Spinal cord (tissue), 10 donors: ENCODE measurements around the gene TAOK1. TPM values are rescaled to one million over a fixed set of nuclear protein-coding genes. Genes with fewer than 3 reads are reported as not detected.
A peak's percentile ranks its signal among the peaks of the same experiment; 100 is the strongest.
"Not testable (repeated sequence)": the region's sequence is repeated elsewhere in the genome, so short reads cannot be mapped to it uniquely, and the experiment has no call there.

ENCODE experiments used
- DNase-seq, 6 donors: peaks; one replicate each; pipeline versions ENCODE4 v3.0.0 to v3.0.0-alpha.2; 2013 to 2015; ENCODE audit warnings: low spot score in 6 of 6, low read depth in 4 of 6
- H3K27ac ChIP-seq: one replicate; pipeline ENCODE4 v1.5.1; 2013; ENCODE audit warnings: low read depth, low read length, control low read depth
- H3K27me3 ChIP-seq: one replicate; pipeline ENCODE4 v1.6.1; 2013; ENCODE audit warnings: low read length; ENCODE audit not compliant: control insufficient read depth, insufficient read depth
- H3K36me3 ChIP-seq: one replicate; pipeline ENCODE4 v1.6.1; 2013; ENCODE audit warnings: low read length; ENCODE audit not compliant: control insufficient read depth, insufficient read depth
- H3K4me1 ChIP-seq: one replicate; pipeline ENCODE4 v1.6.1; 2013; ENCODE audit warnings: low read length; ENCODE audit not compliant: control insufficient read depth, insufficient read depth
- H3K4me3 ChIP-seq: one replicate; pipeline ENCODE4 v1.5.1; 2013; ENCODE audit warnings: low read depth, low read length, control low read depth
- H3K9me3 ChIP-seq: one replicate; pipeline ENCODE4 v1.6.1; 2013; ENCODE audit warnings: low read length; ENCODE audit not compliant: control insufficient read depth, insufficient read depth
- WGBS: methylation state at CpG from one replicate; pipeline ENCODE4 v1.1.5; 2013; ENCODE audit warnings: missing lambda C conversion rate; ENCODE audit not compliant: insufficient coverage; 5-methylcytosine and 5-hydroxymethylcytosine counted together
- polyA plus RNA-seq, 2 donors: library from polyadenylated mRNA; unstranded; fragments of 120-200 nt; gene quantifications; one replicate each; pipeline ENCODE4 v1.2.1, GENCODE V29; 2013; ENCODE audit not compliant: insufficient read length in 2 of 2
- total RNA-seq, 2 donors: library from RNA; depleted of rRNA in 1 of 2; stranded (reverse); fragments of 120-200 nt in 1 of 2; fragments of >200 nt in 1 of 2; gene quantifications; one replicate each; pipeline versions ENCODE4 v1.2.3 to v1.2.4, GENCODE V29; 2013 to 2014
- donor health status: healthy.

The TAOK1 gene
- total and polyA plus RNA-seq, 4 donors: 38.7 to 123 (median 69.3) TPM

- WGBS: 14% methylated on average over 1 of the region's 2 CpGs
- Histone ChIP-seq H3K27me3 (no peaks in the 10 kb centered on the region), H3K27ac (no peak overlapping the region), H3K4me3 (no peak overlapping the region), H3K4me1 (no peaks in the 10 kb centered on the region), H3K9me3 (no peaks in the 10 kb centered on the region), H3K36me3 (peaks cover 6% of the 10 kb centered on the region)
- peak in 1 of 6 donors; percentile 35 for DNase-seq
These were observed 71.5 kb downstream of the TAOK1 start for GRCh38 chr17:29461483-29462206.

DNA sequence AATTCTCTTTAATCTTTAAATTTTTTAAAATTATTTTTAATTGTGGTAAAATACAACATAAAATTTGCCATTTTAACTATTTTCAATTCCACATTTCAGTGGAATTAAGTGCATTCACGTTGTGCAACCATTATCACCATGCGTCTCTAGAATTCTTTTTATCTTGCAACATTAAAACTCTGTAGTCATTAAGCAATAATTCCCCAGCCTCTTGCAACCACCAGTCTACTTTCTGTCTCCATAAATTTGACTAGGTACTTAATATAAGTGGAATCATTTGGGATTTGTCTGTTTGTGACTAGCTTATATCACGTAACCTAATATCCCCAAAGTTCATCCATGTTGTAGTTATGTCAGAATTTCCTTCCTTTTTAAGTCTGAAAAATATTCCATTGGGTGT lies 79.1 kb downstream of the TAOK1 start:
- Histone ChIP-seq H3K4me1 (no peaks in the 10 kb centered on the region), H3K27ac (no peak overlapping the region), H3K36me3 (peaks cover 23% of the 10 kb centered on the region), H3K4me3 (no peak overlapping the region), H3K9me3 (no peaks in the 10 kb centered on the region), H3K27me3 (no peaks in the 10 kb centered on the region)
- 83% methylated on average over 1 of the region's 3 CpGs for WGBS
- DNase-seq: no peak

DNA sequence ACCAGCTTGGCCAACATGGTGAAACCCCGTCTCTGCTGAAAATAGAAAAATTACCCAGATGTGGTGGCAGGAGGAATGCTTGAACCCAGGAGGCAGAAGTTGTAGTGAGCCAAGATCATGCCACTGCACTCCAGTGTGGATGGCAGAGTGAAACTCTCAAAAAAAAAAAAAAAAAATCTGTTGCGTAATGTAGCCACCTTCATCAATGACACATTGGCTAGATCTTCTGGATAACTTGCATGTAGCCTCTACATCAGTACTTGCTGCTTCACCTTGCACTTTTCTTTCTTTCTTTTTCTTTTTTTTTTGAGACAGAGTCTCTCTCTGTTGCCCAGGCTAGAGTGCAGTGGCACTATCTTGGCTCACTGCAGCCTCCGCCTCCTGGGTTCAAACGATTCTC lies 83.3 kb downstream of the TAOK1 start:
- H3K9me3 ChIP-seq, DNase-seq, H3K4me1 ChIP-seq, H3K27me3 ChIP-seq, H3K27ac ChIP-seq, H3K4me3 ChIP-seq: not testable (repeated sequence)
- WGBS: 89% methylated on average over 1 of the region's 4 CpGs
- H3K36me3 ChIP-seq: peaks cover 18% of the 10 kb centered on the region

DNA sequence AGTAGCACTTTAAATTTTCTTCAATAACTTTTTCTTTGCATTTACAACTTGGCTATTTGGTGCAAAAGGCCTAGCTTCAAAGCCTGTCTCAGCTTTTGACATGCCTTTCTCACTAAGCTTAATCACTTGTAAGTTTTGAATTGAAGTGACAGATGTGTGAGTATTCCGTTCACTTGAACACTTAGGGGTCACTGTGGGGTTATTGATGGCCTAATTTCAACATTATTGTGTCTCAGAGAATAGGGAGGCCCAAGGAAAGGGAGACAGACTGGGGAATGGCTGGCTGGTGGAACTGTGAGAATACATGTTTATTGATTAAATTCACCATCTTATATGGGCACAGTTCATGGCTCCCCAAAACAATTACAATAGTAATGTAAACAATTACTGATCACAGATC lies 84.1 kb downstream of the TAOK1 start:
- Histone ChIP-seq H3K36me3 (peaks cover 18% of the 10 kb centered on the region), H3K9me3 (no peaks in the 10 kb centered on the region), H3K27ac (no peak overlapping the region), H3K4me1 (no peaks in the 10 kb centered on the region), H3K27me3 (no peaks in the 10 kb centered on the region), H3K4me3 (no peak overlapping the region)
- peak in 1 of 6 donors; percentile 13 for DNase-seq
- WGBS: 33% methylated on average over 1 of the region's 1 CpG

DNA sequence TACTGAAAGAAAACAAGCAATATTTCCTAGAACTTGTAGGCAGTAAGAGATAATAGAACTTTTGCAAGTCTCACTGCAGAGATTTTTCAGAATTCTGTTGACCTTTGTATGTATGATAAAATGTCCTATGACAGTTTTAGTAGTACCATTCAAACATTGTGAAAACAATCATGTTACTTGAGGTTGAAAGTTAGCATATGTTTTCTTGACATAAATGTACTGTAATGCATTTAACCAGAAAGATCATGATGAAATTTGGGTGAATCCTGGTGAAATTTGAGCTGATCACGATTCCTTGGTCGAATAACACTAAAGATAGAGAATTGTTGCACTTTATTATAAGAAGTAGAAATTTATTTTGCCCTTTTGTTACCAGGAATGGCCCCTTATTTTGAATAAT lies 85.7 kb downstream of the TAOK1 start:
- peaks cover 18% of the 10 kb centered on the region for H3K36me3 ChIP-seq
- no CpG with 5 or more reads among the region's 2 CpGs for WGBS

GRCh38 chr17:29480249-29480928 lies 90.2 kb downstream of the TAOK1 start:
- not testable (repeated sequence) for H3K9me3 ChIP-seq, H3K4me3 ChIP-seq, DNase-seq, H3K27me3 ChIP-seq, H3K27ac ChIP-seq, H3K4me1 ChIP-seq
- 95% methylated on average over 4 of the region's 7 CpGs for WGBS
- peaks cover 17% of the 10 kb centered on the region for H3K36me3 ChIP-seq

More for the DNA sequence above, 85.7 kb downstream of the TAOK1 start:
- Histone ChIP-seq H3K27ac (no peak overlapping the region), H3K4me3 (no peak overlapping the region), H3K4me1 (no peaks in the 10 kb centered on the region), H3K27me3 (no peaks in the 10 kb centered on the region), H3K9me3 (no peaks in the 10 kb centered on the region)
- DNase-seq: no peak

DNA sequence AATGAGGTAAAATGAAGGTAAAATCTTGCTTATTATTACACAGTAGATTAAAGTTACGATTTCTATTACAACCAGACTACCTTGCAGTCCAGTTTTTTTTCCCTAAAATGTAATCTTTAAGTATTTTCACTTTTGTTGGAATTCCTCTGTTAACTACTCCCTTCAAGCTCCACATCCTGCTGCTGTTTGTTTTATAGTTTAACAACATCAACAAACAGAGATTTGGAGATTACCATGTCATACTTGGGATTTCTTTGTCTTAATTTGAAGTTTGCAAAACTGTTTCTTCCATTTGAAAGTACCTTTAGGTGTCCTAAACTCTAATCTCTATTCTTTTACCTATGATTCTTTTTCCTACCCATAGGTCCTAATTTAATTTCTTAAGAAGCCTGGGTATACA lies 93.3 kb downstream of the TAOK1 start:
- Histone ChIP-seq H3K4me3 (no peak overlapping the region), H3K27me3 (no peaks in the 10 kb centered on the region), H3K36me3 (peaks cover 20% of the 10 kb centered on the region), H3K4me1 (no peaks in the 10 kb centered on the region), H3K9me3 (no peaks in the 10 kb centered on the region), H3K27ac (no peak overlapping the region)
- DNase-seq: no peak
- no CpG with 5 or more reads among the region's 1 CpG for WGBS

DNA sequence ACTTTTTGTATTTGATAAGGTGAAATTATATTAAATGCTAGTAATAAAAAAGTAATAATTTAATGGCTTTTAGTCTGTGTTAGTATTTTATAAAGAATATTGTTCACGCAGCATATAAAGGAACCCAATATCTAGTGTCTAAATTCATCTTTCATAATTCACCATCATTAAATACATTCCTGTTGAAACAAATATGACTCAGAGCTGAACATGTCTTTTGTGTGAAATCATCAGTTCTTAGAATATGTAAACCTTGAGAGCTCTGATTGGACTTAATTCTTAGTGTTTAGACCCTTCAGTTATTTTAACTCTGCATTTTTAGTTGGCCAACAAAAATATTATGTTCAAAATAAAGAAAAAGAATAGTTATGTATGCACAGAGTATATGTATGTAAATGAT lies 104.8 kb downstream of the TAOK1 start:
- H3K27ac ChIP-seq: no peak overlapping the region
- no peaks in the 10 kb centered on the region for H3K27me3 ChIP-seq
- no peaks in the 10 kb centered on the region for H3K9me3 ChIP-seq
- no CpG with 5 or more reads among the region's 1 CpG for WGBS
- H3K4me1 ChIP-seq: no peaks in the 10 kb centered on the region
- no peak for DNase-seq
- H3K36me3 ChIP-seq: peaks cover 45% of the 10 kb centered on the region
- no peak overlapping the region for H3K4me3 ChIP-seq

DNA sequence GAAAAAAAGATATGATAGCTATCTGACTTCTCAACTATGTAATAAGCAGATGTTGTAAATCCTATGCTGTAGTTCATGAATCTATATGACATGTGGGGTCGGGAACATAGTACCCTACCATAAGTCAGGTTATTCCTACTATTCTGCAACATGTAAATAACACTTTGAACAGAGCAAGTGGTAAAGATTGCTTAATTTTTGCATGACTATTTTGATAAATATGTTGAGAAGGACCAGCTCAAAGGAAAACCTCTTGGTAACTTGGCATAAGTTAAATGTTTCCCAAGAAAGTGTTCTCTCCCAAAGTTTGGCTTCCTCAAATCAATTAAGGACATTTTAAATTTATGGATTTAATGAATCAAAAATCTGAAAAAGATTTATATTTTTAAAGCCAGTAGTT lies 114.5 kb downstream of the TAOK1 start:
- Histone ChIP-seq H3K4me3 (no peak overlapping the region), H3K4me1 (no peaks in the 10 kb centered on the region), H3K9me3 (no peaks in the 10 kb centered on the region), H3K27me3 (no peaks in the 10 kb centered on the region), H3K27ac (no peak overlapping the region), H3K36me3 (peaks cover 41% of the 10 kb centered on the region)
- no peak for DNase-seq
- no CpG with 5 or more reads among the region's 1 CpG for WGBS

DNA sequence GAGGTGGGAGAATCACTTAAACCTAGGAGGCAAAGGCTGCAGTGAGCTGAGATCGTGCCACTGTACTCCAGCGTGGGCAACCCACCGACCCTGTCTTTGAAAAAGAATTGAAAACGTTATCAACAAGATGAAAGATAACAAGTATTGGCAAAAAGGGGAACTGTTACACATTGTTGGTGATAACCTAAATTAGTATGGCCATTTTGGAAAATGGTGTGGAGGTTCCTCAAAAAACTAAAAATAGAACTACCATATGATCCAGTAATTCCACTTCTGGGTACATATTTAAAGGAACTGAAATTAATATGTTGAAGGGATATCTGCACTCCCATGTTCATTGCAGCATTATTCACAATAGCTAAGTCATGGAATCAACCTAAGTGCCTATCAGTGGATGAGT lies 115.7 kb downstream of the TAOK1 start:
- no peaks in the 10 kb centered on the region for H3K27me3 ChIP-seq
- no peak overlapping the region for H3K27ac ChIP-seq
- peaks cover 35% of the 10 kb centered on the region for H3K36me3 ChIP-seq
- H3K4me3 ChIP-seq: no peak overlapping the region
- 100% methylated on average over 2 of the region's 4 CpGs for WGBS
- H3K4me1 ChIP-seq: no peaks in the 10 kb centered on the region
- DNase-seq: no peak
- no peaks in the 10 kb centered on the region for H3K9me3 ChIP-seq
